ENCODE results near the gene PTPN2. TPM values are rescaled to one million over a fixed set of nuclear protein-coding genes. Genes with fewer than 3 reads are reported as not detected.
"Not testable (repeated sequence)": the region's sequence is repeated elsewhere in the genome, so short reads cannot be mapped to it uniquely, and the experiment has no call there.

Gene PTPN2
- total and polyA plus RNA-seq, 2 experiments from 2014 or later = 24.7 to 25.4 TPM

- no peaks in the 10 kb centered on the region for H3K27me3 ChIP-seq
- no peak for DNase-seq (ENCODE audit: low read depth in 1 of 2, low spot score in 1 of 2)
- no peak overlapping the region for H3K27ac ChIP-seq
- H3K9me3 ChIP-seq (ENCODE audit: low read depth) = no peaks in the 10 kb centered on the region
- H3K4me1 ChIP-seq (ENCODE audit: low read depth) = peaks cover 23% of the 10 kb centered on the region
- no peak overlapping the region for H3K4me3 ChIP-seq
- no peaks in the 10 kb centered on the region for H3K36me3 ChIP-seq
- TF ChIP-seq, protein P1, sequence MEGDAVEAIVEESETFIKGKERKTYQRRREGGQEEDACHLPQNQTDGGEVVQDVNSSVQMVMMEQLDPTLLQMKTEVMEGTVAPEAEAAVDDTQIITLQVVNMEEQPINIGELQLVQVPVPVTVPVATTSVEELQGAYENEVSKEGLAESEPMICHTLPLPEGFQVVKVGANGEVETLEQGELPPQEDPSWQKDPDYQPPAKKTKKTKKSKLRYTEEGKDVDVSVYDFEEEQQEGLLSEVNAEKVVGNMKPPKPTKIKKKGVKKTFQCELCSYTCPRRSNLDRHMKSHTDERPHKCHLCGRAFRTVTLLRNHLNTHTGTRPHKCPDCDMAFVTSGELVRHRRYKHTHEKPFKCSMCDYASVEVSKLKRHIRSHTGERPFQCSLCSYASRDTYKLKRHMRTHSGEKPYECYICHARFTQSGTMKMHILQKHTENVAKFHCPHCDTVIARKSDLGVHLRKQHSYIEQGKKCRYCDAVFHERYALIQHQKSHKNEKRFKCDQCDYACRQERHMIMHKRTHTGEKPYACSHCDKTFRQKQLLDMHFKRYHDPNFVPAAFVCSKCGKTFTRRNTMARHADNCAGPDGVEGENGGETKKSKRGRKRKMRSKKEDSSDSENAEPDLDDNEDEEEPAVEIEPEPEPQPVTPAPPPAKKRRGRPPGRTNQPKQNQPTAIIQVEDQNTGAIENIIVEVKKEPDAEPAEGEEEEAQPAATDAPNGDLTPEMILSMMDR (IDR thresholded peaks at IDR 0.05; ENCODE audit: low read depth, low read length) = no peak
Measured at GRCh38 chr18:12879840-12880540, 4.0 kb downstream of the PTPN2 start.

- DNase-seq (ENCODE audit: low read depth in 1 of 2, low spot score in 1 of 2); H3K27me3 ChIP-seq; H3K4me3 ChIP-seq; H3K36me3 ChIP-seq; H3K9me3 ChIP-seq (ENCODE audit: low read depth): not testable (repeated sequence)
- H3K27ac ChIP-seq = peak overlapping the region; percentile 30
- peaks cover 14% of the 10 kb centered on the region for H3K4me1 ChIP-seq (ENCODE audit: low read depth)
Measured at GRCh38 chr18:12874992-12875391, 9.0 kb downstream of the PTPN2 start.

DNA sequence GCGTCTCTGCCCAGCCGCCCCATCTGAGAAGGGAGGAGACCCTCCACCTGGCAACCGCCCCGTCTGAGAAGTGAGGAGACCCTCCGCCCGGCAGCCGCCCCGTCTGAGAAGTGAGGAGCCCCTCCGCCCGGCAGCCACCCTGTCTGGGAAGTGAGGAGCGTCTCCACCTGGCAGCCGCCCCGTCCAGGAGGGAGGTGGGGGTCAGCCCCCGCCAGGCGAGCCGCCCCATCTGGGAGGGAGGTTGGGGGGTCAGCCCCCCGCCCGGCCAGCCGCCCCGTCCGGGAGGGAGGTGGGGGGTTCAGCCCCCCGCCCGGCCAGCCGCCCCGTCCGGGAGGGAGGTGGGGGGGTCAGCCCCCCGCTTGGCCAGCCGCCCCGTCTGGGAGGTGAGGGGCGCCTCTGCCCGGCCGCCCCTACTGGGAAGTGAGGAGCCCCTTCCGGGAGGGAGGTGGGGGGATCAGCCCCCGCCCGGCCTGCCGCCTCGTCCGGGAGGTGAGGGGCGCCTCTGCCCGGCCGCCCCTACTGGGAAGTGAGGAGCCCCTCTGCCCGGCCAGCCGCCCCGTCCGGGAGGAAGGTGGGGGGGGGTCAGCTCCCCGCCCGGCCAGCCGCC lies 10.0 kb downstream of the PTPN2 start:
- H3K36me3 ChIP-seq; H3K4me1 ChIP-seq (ENCODE audit: low read depth); DNase-seq (ENCODE audit: low read depth in 1 of 2, low spot score in 1 of 2); H3K27ac ChIP-seq; H3K9me3 ChIP-seq (ENCODE audit: low read depth); H3K27me3 ChIP-seq; H3K4me3 ChIP-seq: not testable (repeated sequence)

- Histone ChIP-seq H3K27me3 (no peaks in the 10 kb centered on the region), H3K4me1 (ENCODE audit: low read depth) (peaks cover 7% of the 10 kb centered on the region), H3K36me3 (no peaks in the 10 kb centered on the region), H3K9me3 (ENCODE audit: low read depth) (no peaks in the 10 kb centered on the region), H3K4me3 (no peak overlapping the region), H3K27ac (no peak overlapping the region)
- TF ChIP-seq, protein P1 (IDR thresholded peaks at IDR 0.05; ENCODE audit: low read depth, low read length) = no peak
- no peak for DNase-seq (ENCODE audit: low read depth in 1 of 2, low spot score in 1 of 2)
Measured at GRCh38 chr18:12872408-12872807, 11.6 kb downstream of the PTPN2 start.

DNA sequence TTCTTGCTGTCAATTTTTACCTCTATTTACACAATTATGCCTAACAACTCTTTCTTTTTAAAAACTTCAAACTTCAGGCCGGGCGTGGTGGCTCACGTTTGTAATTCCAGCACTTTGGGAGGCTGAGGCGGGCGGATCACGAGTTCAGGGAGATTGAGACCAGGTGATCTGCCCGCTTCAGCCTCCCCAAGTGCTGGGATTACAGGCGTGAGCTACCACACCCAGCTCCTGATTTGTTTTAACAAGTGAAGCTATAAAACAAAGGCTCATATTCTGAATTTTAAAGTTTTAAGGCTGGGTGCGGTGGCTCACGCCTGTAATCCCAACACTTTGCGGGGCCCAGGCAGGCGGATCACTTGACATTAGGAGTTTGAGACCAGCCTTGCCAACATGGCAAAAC lies 15.5 kb downstream of the PTPN2 start:
- H3K27me3 ChIP-seq = no peaks in the 10 kb centered on the region
- H3K36me3 ChIP-seq = no peaks in the 10 kb centered on the region
- H3K9me3 ChIP-seq (ENCODE audit: low read depth) = no peaks in the 10 kb centered on the region
- no peak overlapping the region for H3K27ac ChIP-seq
- TF ChIP-seq, protein P1 (IDR thresholded peaks at IDR 0.05; ENCODE audit: low read depth, low read length) = no peak
- H3K4me3 ChIP-seq = no peak overlapping the region
- DNase-seq (ENCODE audit: low read depth in 1 of 2, low spot score in 1 of 2) = no peak
- H3K4me1 ChIP-seq (ENCODE audit: low read depth) = no peaks in the 10 kb centered on the region

- Histone ChIP-seq H3K27ac (no peak overlapping the region), H3K36me3 (no peaks in the 10 kb centered on the region)
- DNase-seq (ENCODE audit: low read depth in 1 of 2, low spot score in 1 of 2) = no peak
Measured at GRCh38 chr18:12867441-12868123, 16.5 kb downstream of the PTPN2 start.

More at GRCh38 chr18:12867441-12868123, 16.5 kb downstream of the PTPN2 start:
- TF ChIP-seq, protein P1 (IDR thresholded peaks at IDR 0.05; ENCODE audit: low read depth, low read length) = no peak
- Histone ChIP-seq H3K4me1 (ENCODE audit: low read depth) (no peaks in the 10 kb centered on the region), H3K27me3 (no peaks in the 10 kb centered on the region), H3K4me3 (no peak overlapping the region), H3K9me3 (ENCODE audit: low read depth) (no peaks in the 10 kb centered on the region)

Data from cardiac muscle cell (in vitro differentiated cells and primary cell).